ENCODE results near the gene TRIM17.
A peak's percentile ranks its signal among the peaks of the same experiment; 100 is the strongest.

TRIM17 gene

GRCh38 chr1:228445843-228446650 is 29.4 kb upstream of the TRIM17 start:
- no peaks in the 10 kb centered on the region for H3K36me3 ChIP-seq (replicated peaks)
- peaks cover under 1% of the 10 kb centered on the region for H3K27me3 ChIP-seq (replicated peaks)
- no peak for TF ChIP-seq CTCF (IDR thresholded peaks at IDR 0.05; ENCODE audit: low read depth, low read length, missing control alignments)
- no peak overlapping the region for H3K27ac ChIP-seq
- in situ Hi-C loops (cut with HindIII; ENCODE audit: low pct_ligation_motif_present, low sequenced_read_pairs): no loop called here
- peak overlapping the region; percentile 62 for H3K4me3 ChIP-seq (ENCODE audit: low read depth, low read length)
- DNase-seq: peak; percentile 44

- no peak for TF ChIP-seq CTCF (IDR thresholded peaks at IDR 0.05; ENCODE audit: low read depth, low read length, missing control alignments)
- Histone ChIP-seq H3K36me3 (replicated peaks) (no peaks in the 10 kb centered on the region), H3K27me3 (replicated peaks) (peaks cover 2% of the 10 kb centered on the region), H3K27ac (no peak overlapping the region), H3K4me3 (ENCODE audit: low read depth, low read length) (peak overlapping the region; percentile 62)
- DNase-seq: no peak
- in situ Hi-C loops (cut with HindIII; ENCODE audit: low pct_ligation_motif_present, low sequenced_read_pairs): no loop called here
Observed at GRCh38 chr1:228445490-228445842, 28.8 kb upstream of the TRIM17 start.

- H3K4me3 ChIP-seq (ENCODE audit: low read depth, low read length): no peak overlapping the region
- no peak overlapping the region for H3K27ac ChIP-seq
- H3K36me3 ChIP-seq (replicated peaks): no peaks in the 10 kb centered on the region
- in situ Hi-C loops (cut with HindIII; ENCODE audit: low pct_ligation_motif_present, low sequenced_read_pairs): no loop called here
- DNase-seq: no peak
- H3K27me3 ChIP-seq (replicated peaks): peaks cover 2% of the 10 kb centered on the region
- TF ChIP-seq CTCF (IDR thresholded peaks at IDR 0.05; ENCODE audit: low read depth, low read length, missing control alignments): no peak
Observed at GRCh38 chr1:228443395-228443794, 26.7 kb upstream of the TRIM17 start.

- in situ Hi-C loops (cut with HindIII; ENCODE audit: low pct_ligation_motif_present, low sequenced_read_pairs): no loop called here
- Histone ChIP-seq H3K27ac (no peak overlapping the region), H3K4me3 (ENCODE audit: low read depth, low read length) (no peak overlapping the region), H3K27me3 (replicated peaks) (peaks cover 2% of the 10 kb centered on the region), H3K36me3 (replicated peaks) (no peaks in the 10 kb centered on the region)
- DNase-seq: no peak
- no peak for TF ChIP-seq CTCF (IDR thresholded peaks at IDR 0.05; ENCODE audit: low read depth, low read length, missing control alignments)
Observed at GRCh38 chr1:228440761-228441500, 24.3 kb upstream of the TRIM17 start.

GRCh38 chr1:228438266-228438665 is 21.6 kb upstream of the TRIM17 start:
- in situ Hi-C loops (cut with HindIII; ENCODE audit: low pct_ligation_motif_present, low sequenced_read_pairs): no loop called here
- H3K27ac ChIP-seq: no peak overlapping the region
- no peak for DNase-seq
- no peak overlapping the region for H3K4me3 ChIP-seq (ENCODE audit: low read depth, low read length)
- no peaks in the 10 kb centered on the region for H3K36me3 ChIP-seq (replicated peaks)
- H3K27me3 ChIP-seq (replicated peaks): peaks cover 2% of the 10 kb centered on the region
- no peak for TF ChIP-seq CTCF (IDR thresholded peaks at IDR 0.05; ENCODE audit: low read depth, low read length, missing control alignments)
